HG03520 (cell line): ENCODE measurements around the gene HOXA6.

ENCODE experiments used
- ATAC-seq: cut with Tn5 transposase; IDR thresholded peaks from one replicate; pipeline ENCODE4 v1.9.1; 2021; ENCODE audit warnings: mild to moderate bottlenecking, moderate library complexity; ENCODE audit not compliant: unreplicated experiment

The HOXA6 gene

DNA sequence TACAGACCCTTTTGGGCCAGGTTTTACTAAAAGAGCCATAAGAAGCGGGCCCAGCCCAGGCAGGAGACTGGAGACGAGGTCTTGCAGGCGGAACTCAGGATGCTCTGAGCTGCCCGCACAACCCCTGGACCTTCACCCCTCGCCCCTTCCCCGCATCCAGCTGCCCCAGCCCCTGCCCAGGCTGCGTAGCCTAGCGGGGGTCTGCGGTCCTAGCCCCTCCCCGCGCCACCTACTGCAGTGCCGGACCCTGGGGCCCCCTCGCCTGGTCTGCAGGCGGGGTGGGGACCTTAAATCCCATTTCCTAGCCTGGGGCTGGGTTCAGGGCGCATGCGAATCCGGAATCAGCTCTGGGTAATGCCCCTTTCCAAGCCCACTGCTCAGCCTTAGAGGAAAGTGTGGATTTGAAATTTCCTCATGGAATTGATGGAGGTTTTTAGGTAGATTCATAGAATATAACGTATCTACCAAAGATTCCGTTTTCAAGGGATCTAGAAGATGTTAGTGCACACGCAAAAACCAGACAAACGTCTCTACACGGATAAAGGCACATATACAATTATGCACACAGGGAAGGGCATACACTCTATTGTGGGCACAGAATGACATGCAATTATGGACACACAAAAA lies 5.4 kb upstream of the HOXA6 start:
- ATAC-seq = no peak

DNA sequence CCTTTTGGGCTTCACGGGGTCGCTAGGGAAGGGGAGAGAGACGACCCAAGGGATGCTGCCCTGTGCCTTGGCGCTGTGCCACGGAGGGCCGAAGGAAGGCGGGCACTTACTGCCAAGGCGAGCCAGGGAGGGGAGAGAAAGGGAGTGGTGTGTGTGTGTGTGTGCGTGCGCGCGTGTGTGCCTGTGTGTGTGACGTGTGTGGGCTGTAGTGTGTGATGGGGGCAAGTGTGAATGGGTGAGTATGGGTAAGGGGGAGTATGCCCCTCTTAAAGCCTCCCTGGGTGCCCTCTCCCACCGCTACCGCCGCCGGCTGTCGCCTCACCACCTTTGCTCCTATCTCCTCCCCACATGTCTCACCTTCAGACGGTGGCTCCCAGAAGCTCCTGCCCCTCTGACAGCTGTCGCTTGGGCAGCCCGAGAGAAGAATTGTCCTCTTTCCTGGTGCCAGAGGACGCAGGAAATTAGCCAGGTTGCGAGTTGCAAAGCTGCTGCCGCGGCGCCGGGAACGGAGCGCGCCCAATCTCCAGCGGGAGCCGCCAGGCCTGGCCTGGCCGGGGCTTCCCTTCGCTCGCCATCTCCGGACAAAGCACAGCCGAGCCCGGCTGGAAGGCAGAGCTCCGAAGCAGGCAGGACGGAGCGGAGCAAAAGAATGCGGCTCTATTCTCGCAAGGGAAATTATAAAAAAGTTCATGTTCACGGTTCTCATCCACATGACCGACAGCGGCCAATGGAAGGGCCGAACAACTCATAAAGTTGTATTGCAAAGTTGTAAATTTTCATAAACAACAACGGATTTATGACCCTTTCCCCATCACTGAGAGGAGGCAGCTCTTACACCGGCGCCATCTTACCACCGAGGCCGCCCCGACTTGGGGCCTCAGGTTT lies 4.6 kb upstream of the HOXA6 start, which contains the start of gene HOXA3:
Gene HOXA3 (minus strand): TSS at position 653 of the 885 bp plus-strand sequence. CDS start 41,943 bp downstream, outside the sequence.
- ATAC-seq = no peak

DNA sequence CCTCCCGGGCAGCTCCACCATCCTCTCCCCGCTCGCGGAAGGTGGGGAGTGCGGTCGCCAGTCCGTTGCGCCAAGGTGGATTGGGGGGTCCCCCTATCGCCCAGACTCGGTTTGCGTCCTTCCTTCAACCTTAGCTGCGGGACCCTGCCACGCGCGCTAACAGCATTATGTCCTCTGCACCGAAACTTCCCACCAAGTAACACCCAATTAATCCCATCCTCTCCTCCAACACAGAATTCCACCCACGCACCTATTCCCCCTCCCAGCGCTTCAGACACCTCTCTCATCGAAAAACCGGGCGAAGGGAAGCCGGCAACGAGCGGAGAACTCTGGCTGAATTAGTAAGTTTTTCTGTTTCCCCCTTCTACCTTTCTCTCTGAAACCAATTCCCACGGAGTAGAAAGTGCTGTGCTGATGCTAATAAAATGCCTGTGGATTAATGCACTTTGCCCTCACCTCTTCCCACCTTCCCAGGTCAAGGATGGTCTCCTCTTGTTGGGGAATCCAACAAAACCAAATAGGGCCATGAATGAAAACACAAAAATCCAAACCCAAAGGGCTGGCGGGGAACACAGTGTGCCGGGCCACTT lies 3.9 kb upstream of the HOXA6 start:
- ATAC-seq = no peak

DNA sequence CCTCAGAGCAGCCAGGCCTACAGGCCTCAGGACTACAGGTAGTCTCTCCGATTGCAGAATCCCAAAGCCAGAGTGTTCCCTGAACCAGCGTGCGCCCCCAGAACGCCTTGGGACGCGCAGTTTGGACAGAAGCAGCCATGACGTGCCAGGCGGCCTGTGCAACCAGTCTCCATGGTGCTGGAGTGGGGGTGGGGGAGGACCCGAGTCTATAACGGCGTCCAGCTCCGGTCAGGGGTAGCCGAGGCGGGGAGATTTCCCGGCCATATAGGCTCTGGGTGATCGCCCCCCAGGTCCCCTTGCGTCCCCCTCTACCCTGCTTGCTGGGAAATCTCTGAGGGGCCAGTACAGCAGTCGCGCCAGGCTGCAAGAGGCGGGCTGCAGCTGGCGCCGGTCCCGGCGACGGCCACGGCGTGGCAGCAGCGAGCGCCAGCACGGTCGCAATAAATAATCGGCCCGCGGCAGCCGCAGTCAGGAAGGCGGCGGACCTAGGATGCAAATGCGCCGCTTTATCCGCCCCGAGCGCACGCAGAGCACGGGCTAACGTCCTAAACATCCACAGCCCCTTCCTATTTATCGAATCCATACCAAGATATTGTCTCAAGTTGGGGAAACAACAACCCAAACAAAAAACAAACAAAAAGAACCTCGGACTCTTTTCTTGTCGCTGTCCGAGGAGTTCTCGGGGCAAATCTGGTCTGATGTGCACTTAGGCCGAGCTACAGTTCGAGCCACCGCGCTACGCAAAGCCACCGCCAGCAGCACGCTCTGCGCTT lies 3.2 kb upstream of the HOXA6 start:
- ATAC-seq = peak; percentile 72

DNA sequence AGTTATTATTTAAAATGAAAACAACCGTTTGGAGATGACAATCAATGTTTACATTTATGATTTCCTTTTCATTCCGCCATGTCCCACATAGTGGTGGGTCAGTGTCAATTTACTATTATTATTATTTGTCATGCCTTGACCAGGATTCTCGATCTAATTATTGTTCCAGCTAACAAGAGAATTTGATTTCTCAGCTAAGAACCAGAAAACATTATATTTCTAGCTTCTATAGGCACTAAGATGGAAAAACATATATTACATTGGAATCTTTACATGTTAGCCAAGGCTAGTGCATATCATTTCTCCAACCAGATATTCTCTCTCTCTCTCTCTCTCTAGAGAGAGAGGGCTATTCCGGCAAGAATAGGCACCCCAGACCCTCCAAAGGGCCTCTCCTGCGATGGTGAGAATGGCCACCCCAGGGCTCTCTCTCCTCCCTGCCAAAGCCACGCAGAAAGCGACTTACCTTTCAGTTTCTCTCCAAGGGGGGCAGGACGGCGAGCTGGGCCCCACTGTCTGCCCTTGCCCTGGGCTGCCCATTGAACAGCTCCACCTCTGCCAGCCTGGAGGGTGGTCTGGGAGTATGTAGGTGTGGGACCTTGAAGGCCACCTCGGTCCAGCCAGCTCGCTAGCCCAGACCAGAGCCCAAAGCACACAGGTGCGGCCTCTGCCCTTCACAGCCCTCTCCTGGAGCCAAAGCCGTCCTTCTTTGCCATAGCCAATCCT lies 2.4 kb upstream of the HOXA6 start:
- no peak for ATAC-seq

DNA sequence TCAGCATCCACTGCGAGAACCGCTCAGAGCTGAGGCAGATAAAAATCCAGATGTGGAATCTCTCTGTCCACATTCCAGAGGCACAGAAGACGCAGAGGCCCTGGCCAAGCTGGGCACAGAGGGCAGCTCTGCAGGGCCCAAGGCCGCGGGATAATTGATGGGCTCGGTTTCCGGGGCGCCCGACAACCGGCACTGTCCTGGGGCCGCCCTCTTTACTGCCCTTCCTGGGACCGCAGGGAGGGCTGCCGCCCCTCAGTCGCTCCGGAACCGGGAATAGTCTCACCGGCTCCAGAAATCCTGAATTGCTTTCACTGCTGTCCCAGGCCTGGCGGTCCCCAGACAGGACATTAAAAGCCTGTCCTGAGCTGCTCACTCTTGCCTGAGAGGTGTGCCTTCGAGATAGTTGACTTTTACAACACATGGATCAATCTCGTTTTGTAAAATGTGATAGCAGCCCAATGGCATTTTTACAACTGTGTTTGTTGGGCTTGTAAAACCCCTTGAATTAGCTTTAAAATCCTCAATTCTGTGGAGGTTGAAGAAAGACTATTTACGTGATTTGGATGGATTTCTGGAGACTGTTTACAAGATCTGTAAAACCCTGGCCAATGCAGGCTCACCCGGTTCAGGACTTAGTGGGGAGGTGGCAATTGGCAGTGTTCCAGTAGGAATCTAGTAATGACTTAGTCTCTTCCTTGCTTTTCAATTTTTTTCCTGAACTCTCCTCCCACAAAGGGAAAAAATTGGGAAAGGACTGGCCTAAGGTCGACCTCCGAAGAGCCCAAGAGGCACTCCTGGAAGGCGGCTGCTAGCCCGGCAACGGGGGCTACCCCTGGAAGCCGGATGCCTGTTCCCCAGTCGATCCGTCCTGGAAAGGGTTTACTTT lies 1.4 kb upstream of the HOXA6 start:
- ATAC-seq = no peak

DNA sequence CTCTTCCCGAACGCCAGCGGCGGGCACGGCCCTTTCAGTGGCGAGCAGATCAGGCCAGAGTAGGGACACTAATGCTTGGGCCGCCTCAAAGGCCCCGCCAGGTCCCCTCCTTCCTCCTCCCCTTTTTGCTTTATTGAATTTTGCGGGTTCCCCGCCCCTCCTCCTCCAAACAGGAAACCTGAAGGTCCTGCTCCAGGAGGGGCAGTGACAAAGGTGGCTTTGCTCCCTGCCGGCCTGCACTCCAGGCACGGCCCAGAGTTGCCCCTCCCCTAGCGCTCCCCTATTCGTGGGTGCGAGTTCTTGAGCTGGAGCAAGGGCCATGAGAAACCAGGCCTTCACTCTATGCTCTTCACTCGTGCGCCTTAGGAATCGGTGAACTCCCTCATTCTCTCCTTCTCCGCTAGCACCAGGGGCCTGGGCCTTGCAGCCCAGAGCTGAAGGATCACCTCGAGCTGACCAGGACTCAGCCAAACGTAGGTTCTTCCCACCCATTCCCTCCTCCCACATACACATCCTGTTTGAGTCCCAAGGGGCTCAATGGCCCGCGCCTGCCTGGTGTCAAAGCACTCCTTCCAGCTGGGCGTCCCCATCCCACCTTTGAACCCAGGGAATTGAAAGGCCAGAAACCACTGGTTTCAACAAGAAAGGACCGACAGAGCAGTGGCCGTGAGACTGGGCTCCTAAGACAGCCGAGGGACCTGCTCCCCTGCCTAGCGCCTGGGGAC lies 619 bp upstream of the HOXA6 start:
- no peak for ATAC-seq

DNA sequence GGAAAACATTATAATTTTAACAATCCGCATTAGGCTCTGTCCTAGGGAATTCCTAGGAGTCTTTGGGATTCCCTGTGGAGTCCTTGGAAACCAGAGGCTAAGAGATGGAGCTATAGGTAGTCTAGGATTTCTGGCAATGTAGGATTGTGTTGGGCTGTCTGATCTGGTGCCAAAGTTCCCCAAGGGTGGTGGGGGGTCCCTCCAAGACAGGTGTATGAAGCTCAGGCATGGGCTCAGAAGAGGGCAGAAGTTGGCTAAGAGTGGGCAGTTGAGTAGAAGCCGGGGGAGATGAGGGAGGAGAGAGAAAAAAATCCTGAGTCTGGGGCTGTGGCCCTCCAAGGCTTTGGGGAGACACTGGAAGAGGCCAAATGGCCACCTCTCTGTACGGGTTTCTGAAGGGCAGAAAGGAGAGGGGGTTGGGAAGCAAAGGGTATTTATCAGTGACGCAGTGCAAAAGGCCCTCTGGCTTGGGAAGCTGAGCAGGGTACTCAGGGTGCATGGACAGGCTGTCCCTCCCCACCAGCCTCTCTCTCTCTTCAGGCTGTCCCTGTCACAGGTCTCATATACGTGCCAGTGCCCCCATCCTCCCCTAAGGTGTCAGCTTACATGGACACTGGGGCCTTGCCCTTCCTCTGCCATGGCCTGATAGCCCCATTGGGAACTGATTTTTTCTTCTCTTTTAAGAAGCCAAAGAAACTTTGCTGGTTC lies 929 bp downstream of the HOXA6 start:
- no peak for ATAC-seq

DNA sequence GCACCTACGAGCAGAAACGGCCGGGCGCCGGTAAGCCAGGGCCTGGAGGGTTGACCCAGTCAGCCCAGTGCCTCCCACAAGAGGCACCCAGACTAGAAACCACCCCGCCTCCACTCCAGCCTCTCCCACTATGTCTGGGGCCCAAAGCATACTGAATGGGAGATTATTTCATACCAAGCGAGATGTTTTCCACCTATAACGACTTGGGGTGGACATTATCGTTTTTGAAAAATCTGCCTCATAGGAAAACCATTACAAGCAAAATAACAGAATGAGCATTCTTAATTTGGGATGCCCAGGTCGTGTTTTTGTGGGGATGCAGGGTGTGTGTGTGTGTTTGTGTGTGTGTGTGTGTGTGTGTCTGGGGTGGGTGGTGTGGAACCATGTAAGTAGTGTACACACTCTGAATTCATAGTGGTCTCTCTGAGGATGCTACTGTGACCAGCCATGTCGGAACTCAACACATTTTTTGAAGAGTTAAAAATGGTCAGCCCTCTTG lies 1.6 kb downstream of the HOXA6 start:
- no peak for ATAC-seq

DNA sequence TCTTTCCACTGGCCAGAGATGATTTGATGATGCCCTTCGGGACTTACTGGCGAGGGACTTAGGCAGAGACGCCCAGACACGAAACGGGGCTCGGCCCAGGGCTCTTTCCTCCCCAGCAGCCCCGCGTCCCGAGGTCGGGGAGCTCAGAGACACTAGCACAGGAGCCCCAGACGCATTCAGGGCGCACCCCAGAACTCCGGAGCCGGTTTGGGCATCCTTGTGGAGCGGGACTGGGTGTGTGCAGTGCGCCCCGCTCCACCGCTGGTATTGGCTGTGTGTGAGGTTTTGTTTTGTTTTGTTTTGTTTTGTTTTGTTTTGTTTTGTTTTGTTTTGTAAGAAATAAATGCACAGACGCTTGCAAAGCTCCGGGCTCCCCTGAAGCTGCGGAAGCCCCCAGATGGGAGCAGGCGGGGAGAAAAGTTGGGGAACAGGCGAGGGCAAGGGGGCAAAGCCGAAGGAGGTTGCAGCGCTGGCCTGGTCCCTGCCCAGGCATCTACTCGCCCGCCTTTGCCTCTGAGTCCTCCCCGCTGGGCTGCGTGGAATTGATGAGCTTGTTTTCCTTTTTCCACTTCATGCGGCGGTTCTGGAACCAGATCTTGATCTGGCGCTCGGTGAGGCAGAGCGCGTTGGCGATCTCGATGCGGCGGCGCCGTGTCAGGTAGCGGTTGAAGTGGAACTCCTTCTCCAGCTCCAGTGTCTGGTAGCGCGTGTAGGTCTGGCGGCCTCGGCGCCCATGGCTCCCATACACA lies 2.2 kb downstream of the HOXA6 start:
- ATAC-seq = no peak

DNA sequence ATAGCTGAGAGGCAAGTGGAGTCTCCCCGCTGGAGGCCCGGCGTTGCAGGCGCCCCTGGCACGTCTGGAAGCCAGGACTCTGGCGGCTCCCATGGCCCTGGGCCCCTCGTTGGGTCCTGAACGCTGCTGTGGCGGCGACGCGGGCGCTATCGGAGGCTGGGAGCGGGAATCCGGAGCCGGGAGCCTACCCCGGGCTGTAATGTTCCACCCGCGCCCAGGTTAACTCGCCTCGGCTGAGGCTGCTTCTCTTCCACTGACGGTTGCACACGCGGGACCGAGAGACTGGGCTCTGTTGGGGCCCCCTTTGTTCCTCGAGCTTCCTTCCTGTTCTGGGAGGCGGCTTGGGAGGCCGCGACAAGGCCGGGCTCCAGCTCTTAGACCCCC lies 2.8 kb downstream of the HOXA6 start:
- no peak for ATAC-seq

DNA sequence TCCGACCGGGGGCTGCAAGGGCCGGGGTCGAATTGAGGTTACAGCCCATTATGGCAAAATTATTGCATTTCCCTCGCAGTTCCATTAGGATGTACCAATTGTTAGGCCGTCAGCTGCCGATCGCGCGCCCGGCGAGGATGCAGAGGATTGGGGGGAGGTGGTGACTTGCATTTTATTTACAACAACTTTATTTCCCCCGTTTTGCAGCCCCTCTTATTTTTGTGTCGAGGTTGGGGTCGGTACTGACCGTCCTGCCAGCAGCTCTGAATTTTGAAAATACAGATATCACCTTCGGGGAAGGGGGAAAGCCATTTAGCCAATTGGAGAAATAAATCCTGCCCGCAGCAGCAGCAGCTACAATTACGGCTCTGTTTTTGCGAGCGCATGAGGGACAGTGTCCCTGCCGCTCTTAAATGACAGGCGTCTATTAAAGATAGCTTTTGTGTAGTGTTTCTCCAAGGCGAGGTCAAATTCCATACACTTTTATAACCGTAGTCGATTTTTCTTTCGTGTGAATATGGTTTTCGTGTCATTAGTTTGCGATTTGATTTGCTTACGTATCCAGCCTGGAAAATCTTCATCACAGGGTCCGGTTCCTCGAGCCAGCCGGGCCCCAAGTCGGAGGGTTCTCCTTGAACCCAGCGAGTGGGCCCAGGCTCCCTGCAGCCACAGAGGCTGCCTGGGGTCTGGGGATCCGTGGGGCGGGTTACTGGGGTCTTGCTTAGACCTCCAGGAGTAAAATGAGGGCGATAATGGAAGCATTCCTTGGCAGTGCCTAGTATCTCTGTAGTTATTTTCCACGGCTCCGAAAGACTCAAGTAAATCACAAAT lies 3.4 kb downstream of the HOXA6 start:
- no peak for ATAC-seq

DNA sequence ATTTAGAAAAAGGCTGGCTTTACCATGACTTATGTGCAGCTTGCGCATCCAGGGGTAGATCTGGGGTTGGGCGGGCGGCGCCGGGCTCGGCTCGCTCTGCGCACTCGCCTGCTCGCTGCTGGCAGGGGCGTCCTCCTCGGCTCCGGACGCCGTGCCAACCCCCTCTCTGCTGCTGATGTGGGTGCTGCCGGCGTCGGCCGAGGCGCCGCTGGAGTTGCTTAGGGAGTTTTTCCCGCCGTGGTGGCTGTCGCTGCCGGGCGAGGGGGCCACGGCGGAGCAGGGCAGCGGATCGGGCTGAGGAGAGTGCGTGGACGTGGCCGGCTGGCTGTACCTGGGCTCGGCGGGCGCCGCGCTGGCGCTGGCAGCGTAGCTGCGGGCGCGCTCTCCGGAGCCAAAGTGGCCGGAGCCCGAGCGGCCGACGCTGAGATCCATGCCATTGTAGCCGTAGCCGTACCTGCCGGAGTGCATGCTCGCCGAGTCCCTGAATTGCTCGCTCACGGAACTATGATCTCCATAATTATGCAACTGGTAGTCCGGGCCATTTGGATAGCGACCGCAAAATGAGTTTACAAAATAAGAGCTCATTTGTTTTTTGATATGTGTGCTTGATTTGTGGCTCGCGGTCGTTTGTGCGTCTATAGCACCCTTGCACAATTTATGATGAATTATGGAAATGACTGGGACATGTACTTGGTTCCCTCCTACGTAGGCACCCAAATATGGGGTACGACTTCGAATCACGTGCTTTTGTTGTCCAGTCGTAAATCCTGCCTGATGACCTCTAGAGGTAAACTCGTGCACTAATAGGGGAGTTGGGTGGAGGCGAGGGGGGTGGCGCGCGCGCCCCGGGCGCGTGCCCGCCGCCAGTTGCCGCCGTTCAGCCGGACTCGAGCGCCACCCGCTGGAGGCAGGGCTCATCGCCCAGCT lies 4.3 kb downstream of the HOXA6 start, which contains the start of gene HOXA5:
Gene HOXA5 (minus strand): TSS at position 659 of the 927 bp plus-strand sequence. CDS start 74 bp downstream, at position 585.
- ATAC-seq = no peak

DNA sequence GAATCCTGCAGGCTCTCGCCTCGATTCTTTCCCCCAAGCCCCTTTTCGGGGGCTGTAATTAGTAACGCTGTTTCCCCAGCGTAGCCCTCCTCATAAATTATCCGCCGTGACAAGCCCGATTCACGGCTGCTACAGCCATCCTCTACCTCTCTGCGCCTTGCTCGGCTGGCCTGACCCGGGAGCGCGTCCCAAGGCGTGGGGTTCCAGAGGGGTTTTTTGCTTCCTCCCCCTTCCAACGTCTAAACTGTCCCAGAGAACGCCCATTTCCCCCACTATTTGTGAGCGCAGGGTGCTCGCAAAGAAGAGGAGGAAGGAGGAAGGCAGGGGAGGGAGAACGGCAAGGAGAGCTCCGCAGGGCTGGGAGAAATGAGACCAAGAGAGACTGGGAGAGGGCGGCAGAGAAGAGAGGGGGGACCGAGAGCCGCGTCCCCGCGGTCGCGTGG lies 5.0 kb downstream of the HOXA6 start:
- no peak for ATAC-seq

DNA sequence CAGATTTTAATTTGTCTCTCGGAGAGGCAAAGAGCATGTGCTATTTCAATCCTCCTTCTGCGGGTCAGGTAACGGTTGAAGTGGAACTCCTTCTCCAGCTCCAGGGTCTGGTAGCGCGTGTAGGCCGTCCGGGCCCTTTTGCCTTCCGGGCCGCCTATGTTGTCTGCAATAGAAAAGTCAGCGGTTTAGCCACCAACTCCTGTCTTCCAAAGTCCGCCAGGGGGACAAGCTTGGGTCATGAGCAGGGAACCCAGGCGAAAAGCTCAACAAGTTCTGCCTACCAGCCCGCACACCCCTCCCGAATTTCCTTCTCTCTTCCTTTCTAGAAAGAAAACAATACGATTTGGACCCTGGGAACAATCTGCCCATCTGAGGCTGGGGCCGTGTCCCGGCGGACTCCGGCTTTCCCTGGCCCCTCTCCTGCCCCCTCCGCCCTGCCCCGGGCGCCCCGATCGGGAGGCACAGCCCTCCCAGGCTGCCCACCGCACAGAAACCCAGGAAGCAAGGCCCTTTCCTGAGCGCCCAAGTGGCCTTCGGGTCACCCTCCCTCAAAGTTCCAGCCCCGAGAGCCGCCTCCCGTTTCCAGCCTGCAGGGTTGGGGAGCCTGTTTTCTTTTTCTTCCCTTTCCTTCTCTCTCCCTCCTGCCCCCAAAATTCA lies 5.5 kb downstream of the HOXA6 start:
- ATAC-seq = no peak
